DMS79 (cell line): ENCODE results near the gene CST5.
"Not testable (repeated sequence)": the region's sequence is repeated elsewhere in the genome, so short reads cannot be mapped to it uniquely, and the experiment has no call there.

Experiments used
- DNase-seq: peaks from one replicate; lab custom pipeline; 2025; lab: John Stamatoyannopoulos, UW

CST5 gene

DNA sequence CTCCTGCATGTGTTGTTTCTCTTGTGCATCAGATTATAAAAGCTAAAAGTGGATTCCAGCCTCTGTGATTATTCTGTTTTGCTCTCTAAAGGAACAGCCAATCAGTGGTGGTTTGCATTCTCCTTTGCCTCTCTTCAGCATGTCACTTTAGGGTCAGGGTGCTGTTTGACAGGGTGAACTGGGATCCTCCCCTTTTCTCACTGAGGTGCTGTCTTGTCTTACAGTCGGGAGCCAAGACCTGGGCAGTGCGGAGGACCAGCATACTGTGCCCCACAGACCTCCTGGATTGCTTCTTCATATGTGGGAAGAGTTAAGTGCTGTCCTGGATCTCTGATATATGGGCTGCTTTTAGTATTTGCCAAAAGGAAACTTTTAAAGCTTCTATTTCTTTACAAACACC, 37.9 kb downstream of the CST5 start:
- no peak for DNase-seq

- no peak for DNase-seq
These were observed 43.8 kb downstream of the CST5 start for GRCh38 chr20:23835716-23836115.

- DNase-seq, result no peak
These were observed 46.6 kb downstream of the CST5 start for GRCh38 chr20:23832775-23833513.

GRCh38 chr20:23831961-23832360, 47.6 kb downstream of the CST5 start:
- not testable (repeated sequence) for DNase-seq

- DNase-seq, result no peak
These were observed 53.0 kb downstream of the CST5 start, which contains the start of gene CST2 for GRCh38 chr20:23826541-23827021. Gene CST2 (minus strand): TSS chr20:23826729. CDS start chr20:23826660, 69 bp downstream.
